Femur (tissue), 1 donor: ENCODE measurements around the gene BCAS3.

Source experiments
- DNase-seq: peaks from one replicate; pipeline ENCODE4 v3.0.0-alpha.2; 2017

The BCAS3 gene

GRCh38 chr17:61076621-61077031, 399.0 kb downstream of the BCAS3 start:
- DNase-seq, result no peak

- DNase-seq, result no peak
Observed at GRCh38 chr17:61081959-61082358, 404.3 kb downstream of the BCAS3 start.

GRCh38 chr17:61084260-61084659, 406.6 kb downstream of the BCAS3 start:
- DNase-seq, result no peak

GRCh38 chr17:61087024-61087423, 409.4 kb downstream of the BCAS3 start:
- no peak for DNase-seq

- no peak for DNase-seq
Observed at GRCh38 chr17:61088556-61088955, 410.9 kb downstream of the BCAS3 start.

GRCh38 chr17:61091096-61091495, 413.4 kb downstream of the BCAS3 start:
- DNase-seq, result no peak

- no peak for DNase-seq
Observed at GRCh38 chr17:61097781-61098180, 420.1 kb downstream of the BCAS3 start.

- no peak for DNase-seq
Observed at GRCh38 chr17:61106354-61106753, 428.7 kb downstream of the BCAS3 start.

- DNase-seq, result no peak
Observed at GRCh38 chr17:61116577-61116976, 438.9 kb downstream of the BCAS3 start.

- no peak for DNase-seq
Observed at GRCh38 chr17:61117983-61118382, 440.3 kb downstream of the BCAS3 start.

- DNase-seq, result no peak
Observed at GRCh38 chr17:61118871-61119270, 441.2 kb downstream of the BCAS3 start.

GRCh38 chr17:61122326-61122913, 444.8 kb downstream of the BCAS3 start:
- DNase-seq, result no peak

GRCh38 chr17:61124562-61124961, 446.9 kb downstream of the BCAS3 start:
- no peak for DNase-seq

- no peak for DNase-seq
Observed at GRCh38 chr17:61126473-61127249, 449.0 kb downstream of the BCAS3 start.

- no peak for DNase-seq
Observed at GRCh38 chr17:61127960-61128359, 450.3 kb downstream of the BCAS3 start.

GRCh38 chr17:61128661-61129115, 451.0 kb downstream of the BCAS3 start:
- peak; percentile 37 for DNase-seq

GRCh38 chr17:61129267-61130254, 451.9 kb downstream of the BCAS3 start:
- DNase-seq, result no peak

- DNase-seq, result no peak
Observed at GRCh38 chr17:61130330-61130729, 452.7 kb downstream of the BCAS3 start.

GRCh38 chr17:61131585-61131984, 453.9 kb downstream of the BCAS3 start:
- DNase-seq, result no peak

- DNase-seq, result no peak
Observed at GRCh38 chr17:61132524-61132923, 454.9 kb downstream of the BCAS3 start.

GRCh38 chr17:61133853-61134252, 456.2 kb downstream of the BCAS3 start:
- DNase-seq, result no peak

- no peak for DNase-seq
Observed at GRCh38 chr17:61134551-61135235, 457.0 kb downstream of the BCAS3 start.

- peak; percentile 39 for DNase-seq
Observed at GRCh38 chr17:61135782-61136181, 458.1 kb downstream of the BCAS3 start.
